HuH-7.5 (cell line): ENCODE data around the gene SH3GLB2.
"Not testable (repeated sequence)": the region's sequence is repeated elsewhere in the genome, so short reads cannot be mapped to it uniquely, and the experiment has no call there.

ENCODE experiments used
- DNase-seq: peaks from one replicate; pipeline ENCODE4 v3.0.0; 2011; ENCODE audit warnings: low spot score

The SH3GLB2 gene

GRCh38 chr9:128998462-128998861 is 29.7 kb downstream of the SH3GLB2 start:
- no peak for DNase-seq

- DNase-seq, result no peak
These were observed 32.3 kb downstream of the SH3GLB2 start for GRCh38 chr9:128995791-128996190.

- no peak for DNase-seq
These were observed 35.1 kb downstream of the SH3GLB2 start for GRCh38 chr9:128992995-128993394.

GRCh38 chr9:128987805-128988204 is 40.3 kb downstream of the SH3GLB2 start:
- DNase-seq, result no peak

GRCh38 chr9:128986671-128987070 is 41.5 kb downstream of the SH3GLB2 start:
- DNase-seq, result no peak

DNA sequence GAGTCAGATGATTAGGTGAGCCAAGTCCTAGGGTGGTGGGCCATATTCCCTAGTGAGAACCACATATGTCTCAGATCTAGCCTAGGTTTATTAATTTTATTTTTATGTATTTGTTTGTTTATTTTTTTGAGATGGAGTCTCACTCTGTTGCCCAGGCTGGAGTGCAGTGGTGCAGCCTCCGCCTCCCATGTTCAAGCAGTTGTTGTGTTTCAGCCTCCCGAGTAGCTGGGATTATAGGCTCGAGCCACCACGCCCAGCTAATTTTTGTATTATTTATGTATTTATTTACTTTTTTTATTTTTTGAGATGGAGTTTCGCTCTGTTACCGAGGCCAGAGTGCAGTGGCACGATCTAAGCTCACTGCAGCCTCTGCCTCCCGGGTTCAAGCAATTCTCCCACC is 44.6 kb downstream of the SH3GLB2 start:
- no peak for DNase-seq

DNA sequence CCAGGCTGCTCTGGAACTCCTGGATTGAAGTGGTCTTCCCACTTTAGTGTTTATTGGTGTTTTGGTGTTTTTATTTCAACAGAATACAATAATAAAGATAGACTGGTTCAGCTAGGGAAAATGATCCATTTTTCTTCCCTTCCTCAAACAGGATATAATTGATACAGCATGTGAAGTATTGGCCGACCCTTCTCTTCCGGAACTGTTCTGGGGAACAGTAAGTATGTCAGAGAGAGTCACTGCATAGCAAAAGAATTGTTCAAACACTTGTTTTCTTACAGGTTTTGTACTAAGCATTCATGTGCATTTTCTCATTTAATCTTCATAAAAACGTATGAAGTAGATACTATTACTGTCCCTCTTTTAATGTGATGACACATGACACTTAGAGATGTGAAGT is 49.0 kb downstream of the SH3GLB2 start:
- no peak for DNase-seq

GRCh38 chr9:128972956-128973355 is 55.2 kb downstream of the SH3GLB2 start:
- no peak for DNase-seq

DNA sequence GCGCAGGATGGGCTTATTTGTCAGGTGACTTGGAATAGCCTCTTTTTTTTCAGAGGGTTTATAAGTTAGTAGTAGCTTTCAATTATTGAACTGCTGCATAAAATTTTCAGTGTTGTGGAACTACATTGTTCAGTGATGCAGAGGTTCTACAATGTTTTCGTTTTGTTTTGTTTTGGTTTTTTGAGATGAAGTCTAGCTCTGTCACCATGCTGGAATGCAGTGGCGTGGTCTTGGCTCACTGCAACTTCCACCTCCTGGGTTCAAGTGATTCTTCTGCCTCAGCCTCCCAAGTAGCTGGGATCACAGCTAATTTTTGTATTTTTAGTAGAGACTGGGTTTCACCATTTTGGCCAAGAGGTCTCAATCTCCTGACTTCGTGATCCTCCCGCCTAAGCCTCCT is 58.6 kb downstream of the SH3GLB2 start:
- no peak for DNase-seq

- not testable (repeated sequence) for DNase-seq
These were observed 66.7 kb downstream of the SH3GLB2 start for GRCh38 chr9:128961403-128961802.
